Measurements from ENCODE around the gene RBM4.

- TF ChIP-seq CTCF (IDR thresholded peaks at IDR 0.05) (no peak), POLR2A (IDR thresholded peaks at IDR 0.05) (no peak)
These were observed 52.9 kb downstream of the RBM4 start for GRCh38 chr11:66691311-66691980.

Measured in transverse colon (tissue), 3 donors.